ENCODE measurements around the gene GLB1L2. TPM values are rescaled to one million over a fixed set of nuclear protein-coding genes. Genes with fewer than 3 reads are reported as not detected.

The GLB1L2 gene
- total and polyA plus RNA-seq, 2 of the 13 experiments (the other 11 are each of a cell fraction or from before 2014, with no cell fraction given): 0.59 to 0.69 TPM

DNA sequence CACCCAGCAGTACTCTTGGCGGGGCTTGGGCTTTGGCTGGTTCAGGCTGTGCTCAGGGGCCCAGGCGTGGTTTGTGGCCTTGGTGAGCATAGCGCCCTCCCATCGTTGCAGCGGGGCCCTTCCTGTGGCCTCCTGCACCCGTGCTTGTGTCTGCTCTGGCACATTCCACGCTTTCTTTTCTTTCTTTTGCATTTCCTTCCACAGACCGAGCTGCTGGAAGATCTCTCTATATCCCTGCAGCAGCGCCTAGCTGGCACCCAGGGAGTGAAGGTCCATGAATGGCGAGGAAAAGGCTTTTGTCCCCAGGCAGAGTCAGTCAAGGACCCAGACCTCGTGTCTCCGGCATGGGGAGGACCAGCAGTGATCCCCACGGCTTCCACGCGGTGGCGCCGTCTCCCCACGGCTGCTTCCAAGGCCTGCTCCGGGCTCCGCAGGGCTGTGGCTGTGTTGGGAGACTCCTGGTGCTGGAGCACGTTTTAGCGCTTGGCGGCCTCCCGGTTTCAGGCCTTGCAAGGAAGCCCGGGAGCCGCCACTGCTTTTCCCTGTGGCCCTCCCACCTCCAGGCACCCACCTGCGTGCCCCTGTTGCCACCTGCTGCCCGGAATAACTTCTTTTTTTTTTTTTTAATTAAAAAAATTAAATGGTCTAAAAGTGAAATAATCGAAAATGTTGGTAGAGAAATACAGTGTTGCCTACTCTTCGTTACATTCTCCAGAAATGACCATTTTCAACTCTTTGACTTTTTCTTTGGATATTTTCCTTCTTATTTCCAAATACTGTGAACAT is 28.5 kb downstream of the GLB1L2 start (continued):
- no peak for TF ChIP-seq MED13 (CRISPR knock-in tag; IDR thresholded peaks at IDR 0.05)
- no peak for TF ChIP-seq ZFYVE20 (CRISPR knock-in tag; IDR thresholded peaks at IDR 0.05; ENCODE audit: borderline replicate concordance, low read depth)
- TF ChIP-seq, protein P1, sequence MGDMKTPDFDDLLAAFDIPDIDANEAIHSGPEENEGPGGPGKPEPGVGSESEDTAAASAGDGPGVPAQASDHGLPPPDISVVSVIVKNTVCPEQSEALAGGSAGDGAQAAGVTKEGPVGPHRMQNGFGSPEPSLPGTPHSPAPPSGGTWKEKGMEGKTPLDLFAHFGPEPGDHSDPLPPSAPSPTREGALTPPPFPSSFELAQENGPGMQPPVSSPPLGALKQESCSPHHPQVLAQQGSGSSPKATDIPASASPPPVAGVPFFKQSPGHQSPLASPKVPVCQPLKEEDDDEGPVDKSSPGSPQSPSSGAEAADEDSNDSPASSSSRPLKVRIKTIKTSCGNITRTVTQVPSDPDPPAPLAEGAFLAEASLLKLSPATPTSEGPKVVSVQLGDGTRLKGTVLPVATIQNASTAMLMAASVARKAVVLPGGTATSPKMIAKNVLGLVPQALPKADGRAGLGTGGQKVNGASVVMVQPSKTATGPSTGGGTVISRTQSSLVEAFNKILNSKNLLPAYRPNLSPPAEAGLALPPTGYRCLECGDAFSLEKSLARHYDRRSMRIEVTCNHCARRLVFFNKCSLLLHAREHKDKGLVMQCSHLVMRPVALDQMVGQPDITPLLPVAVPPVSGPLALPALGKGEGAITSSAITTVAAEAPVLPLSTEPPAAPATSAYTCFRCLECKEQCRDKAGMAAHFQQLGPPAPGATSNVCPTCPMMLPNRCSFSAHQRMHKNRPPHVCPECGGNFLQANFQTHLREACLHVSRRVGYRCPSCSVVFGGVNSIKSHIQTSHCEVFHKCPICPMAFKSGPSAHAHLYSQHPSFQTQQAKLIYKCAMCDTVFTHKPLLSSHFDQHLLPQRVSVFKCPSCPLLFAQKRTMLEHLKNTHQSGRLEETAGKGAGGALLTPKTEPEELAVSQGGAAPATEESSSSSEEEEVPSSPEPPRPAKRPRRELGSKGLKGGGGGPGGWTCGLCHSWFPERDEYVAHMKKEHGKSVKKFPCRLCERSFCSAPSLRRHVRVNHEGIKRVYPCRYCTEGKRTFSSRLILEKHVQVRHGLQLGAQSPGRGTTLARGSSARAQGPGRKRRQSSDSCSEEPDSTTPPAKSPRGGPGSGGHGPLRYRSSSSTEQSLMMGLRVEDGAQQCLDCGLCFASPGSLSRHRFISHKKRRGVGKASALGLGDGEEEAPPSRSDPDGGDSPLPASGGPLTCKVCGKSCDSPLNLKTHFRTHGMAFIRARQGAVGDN (CRISPR knock-in tag; IDR thresholded peaks at IDR 0.05): peak; percentile 77
- TF ChIP-seq, protein P2, sequence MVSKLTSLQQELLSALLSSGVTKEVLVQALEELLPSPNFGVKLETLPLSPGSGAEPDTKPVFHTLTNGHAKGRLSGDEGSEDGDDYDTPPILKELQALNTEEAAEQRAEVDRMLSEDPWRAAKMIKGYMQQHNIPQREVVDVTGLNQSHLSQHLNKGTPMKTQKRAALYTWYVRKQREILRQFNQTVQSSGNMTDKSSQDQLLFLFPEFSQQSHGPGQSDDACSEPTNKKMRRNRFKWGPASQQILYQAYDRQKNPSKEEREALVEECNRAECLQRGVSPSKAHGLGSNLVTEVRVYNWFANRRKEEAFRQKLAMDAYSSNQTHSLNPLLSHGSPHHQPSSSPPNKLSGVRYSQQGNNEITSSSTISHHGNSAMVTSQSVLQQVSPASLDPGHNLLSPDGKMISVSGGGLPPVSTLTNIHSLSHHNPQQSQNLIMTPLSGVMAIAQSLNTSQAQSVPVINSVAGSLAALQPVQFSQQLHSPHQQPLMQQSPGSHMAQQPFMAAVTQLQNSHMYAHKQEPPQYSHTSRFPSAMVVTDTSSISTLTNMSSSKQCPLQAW (CRISPR knock-in tag; IDR thresholded peaks at IDR 0.05): peak; percentile 44; the same call in 1 of the 2 replicates
- TF ChIP-seq, protein P3, sequence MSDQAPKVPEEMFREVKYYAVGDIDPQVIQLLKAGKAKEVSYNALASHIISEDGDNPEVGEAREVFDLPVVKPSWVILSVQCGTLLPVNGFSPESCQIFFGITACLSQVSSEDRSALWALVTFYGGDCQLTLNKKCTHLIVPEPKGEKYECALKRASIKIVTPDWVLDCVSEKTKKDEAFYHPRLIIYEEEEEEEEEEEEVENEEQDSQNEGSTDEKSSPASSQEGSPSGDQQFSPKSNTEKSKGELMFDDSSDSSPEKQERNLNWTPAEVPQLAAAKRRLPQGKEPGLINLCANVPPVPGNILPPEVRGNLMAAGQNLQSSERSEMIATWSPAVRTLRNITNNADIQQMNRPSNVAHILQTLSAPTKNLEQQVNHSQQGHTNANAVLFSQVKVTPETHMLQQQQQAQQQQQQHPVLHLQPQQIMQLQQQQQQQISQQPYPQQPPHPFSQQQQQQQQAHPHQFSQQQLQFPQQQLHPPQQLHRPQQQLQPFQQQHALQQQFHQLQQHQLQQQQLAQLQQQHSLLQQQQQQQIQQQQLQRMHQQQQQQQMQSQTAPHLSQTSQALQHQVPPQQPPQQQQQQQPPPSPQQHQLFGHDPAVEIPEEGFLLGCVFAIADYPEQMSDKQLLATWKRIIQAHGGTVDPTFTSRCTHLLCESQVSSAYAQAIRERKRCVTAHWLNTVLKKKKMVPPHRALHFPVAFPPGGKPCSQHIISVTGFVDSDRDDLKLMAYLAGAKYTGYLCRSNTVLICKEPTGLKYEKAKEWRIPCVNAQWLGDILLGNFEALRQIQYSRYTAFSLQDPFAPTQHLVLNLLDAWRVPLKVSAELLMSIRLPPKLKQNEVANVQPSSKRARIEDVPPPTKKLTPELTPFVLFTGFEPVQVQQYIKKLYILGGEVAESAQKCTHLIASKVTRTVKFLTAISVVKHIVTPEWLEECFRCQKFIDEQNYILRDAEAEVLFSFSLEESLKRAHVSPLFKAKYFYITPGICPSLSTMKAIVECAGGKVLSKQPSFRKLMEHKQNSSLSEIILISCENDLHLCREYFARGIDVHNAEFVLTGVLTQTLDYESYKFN (CRISPR knock-in tag; conservative IDR thresholded peaks at IDR 0.05): no peak
- TF ChIP-seq ZNF232 (CRISPR knock-in tag; IDR thresholded peaks at IDR 0.05; ENCODE audit: borderline replicate concordance): peak; percentile 35; the same call in 1 of the 2 replicates
- TF ChIP-seq HMGA1 (CRISPR knock-in tag; conservative IDR thresholded peaks at IDR 0.05): no peak
- no peak for TF ChIP-seq ZNF772 (CRISPR knock-in tag; IDR thresholded peaks at IDR 0.05)
- TF ChIP-seq ZSCAN30 (CRISPR knock-in tag; IDR thresholded peaks at IDR 0.05): no peak
- TF ChIP-seq, protein P4, sequence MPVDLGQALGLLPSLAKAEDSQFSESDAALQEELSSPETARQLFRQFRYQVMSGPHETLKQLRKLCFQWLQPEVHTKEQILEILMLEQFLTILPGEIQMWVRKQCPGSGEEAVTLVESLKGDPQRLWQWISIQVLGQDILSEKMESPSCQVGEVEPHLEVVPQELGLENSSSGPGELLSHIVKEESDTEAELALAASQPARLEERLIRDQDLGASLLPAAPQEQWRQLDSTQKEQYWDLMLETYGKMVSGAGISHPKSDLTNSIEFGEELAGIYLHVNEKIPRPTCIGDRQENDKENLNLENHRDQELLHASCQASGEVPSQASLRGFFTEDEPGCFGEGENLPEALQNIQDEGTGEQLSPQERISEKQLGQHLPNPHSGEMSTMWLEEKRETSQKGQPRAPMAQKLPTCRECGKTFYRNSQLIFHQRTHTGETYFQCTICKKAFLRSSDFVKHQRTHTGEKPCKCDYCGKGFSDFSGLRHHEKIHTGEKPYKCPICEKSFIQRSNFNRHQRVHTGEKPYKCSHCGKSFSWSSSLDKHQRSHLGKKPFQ (CRISPR knock-in tag; IDR thresholded peaks at IDR 0.05; ENCODE audit: insufficient replicate concordance): no peak
- no peak for TF ChIP-seq ZNF615 (CRISPR knock-in tag; IDR thresholded peaks at IDR 0.05; ENCODE audit: borderline replicate concordance)
- TF ChIP-seq, protein P5, sequence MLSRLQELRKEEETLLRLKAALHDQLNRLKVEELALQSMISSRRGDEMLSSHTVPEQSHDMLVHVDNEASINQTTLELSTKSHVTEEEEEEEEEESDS (CRISPR knock-in tag; IDR thresholded peaks at IDR 0.05; ENCODE audit: borderline replicate concordance): no peak
- TF ChIP-seq ZBTB38 (CRISPR knock-in tag; IDR thresholded peaks at IDR 0.05): no peak
- no peak for TF ChIP-seq ZSCAN20 (CRISPR knock-in tag; IDR thresholded peaks at IDR 0.05; ENCODE audit: borderline replicate concordance)
- peak; percentile 17; the same call in 1 of the 2 replicates for TF ChIP-seq RXRB (CRISPR knock-in tag; IDR thresholded peaks at IDR 0.05; ENCODE audit: borderline replicate concordance)
- TF ChIP-seq ZBTB8A (CRISPR knock-in tag; IDR thresholded peaks at IDR 0.05; ENCODE audit: borderline replicate concordance, low read depth): no peak
